ENCODE data around the gene AFF3.

Gene AFF3

GRCh38 chr2:99942561-99943347, 199.6 kb downstream of the AFF3 start:
- no peak overlapping the region for H3K27ac ChIP-seq (ENCODE audit: low read depth, low read length, poor library complexity, severe bottlenecking)
- TF ChIP-seq CTCF (IDR thresholded peaks at IDR 0.05; ENCODE audit: low read length) (no peak), EZH2 (IDR thresholded peaks at IDR 0.05; ENCODE audit: borderline replicate concordance, low read length) (no peak)
- no peaks in the 10 kb centered on the region for H3K27me3 ChIP-seq (ENCODE audit: insufficient read depth, low read length)
- no peak overlapping the region for H3K9ac ChIP-seq (ENCODE audit: low read length)
- peaks cover 6% of the 10 kb centered on the region for H3K4me1 ChIP-seq (ENCODE audit: insufficient read depth, low read length, severe bottlenecking)
- no peaks in the 10 kb centered on the region; the same call in 1 of the 2 replicates for H3F3A ChIP-seq (ENCODE audit: insufficient read depth, low read length)
- no peak overlapping the region for H2AFZ ChIP-seq (ENCODE audit: low read length)
- no peaks in the 10 kb centered on the region for H3K9me2 ChIP-seq (ENCODE audit: low read depth, low read length)
- H3K4me2 ChIP-seq (ENCODE audit: low read length), result no peak overlapping the region
- H4K20me1 ChIP-seq (ENCODE audit: insufficient read depth, low read length), result no peaks in the 10 kb centered on the region
- H3K79me2 ChIP-seq (ENCODE audit: insufficient read depth, low read length), result no peaks in the 10 kb centered on the region
- no peak overlapping the region for H3K4me3 ChIP-seq (ENCODE audit: low read depth, low read length, poor library complexity, severe bottlenecking)
- no peaks in the 10 kb centered on the region for H3K9me3 ChIP-seq (ENCODE audit: low read length)
- peaks cover 95% of the 10 kb centered on the region for H3K36me3 ChIP-seq (ENCODE audit: insufficient read depth, low read length)

GRCh38 chr2:99940963-99941362, 201.4 kb downstream of the AFF3 start:
- Histone ChIP-seq H3K27ac (ENCODE audit: low read depth, low read length, poor library complexity, severe bottlenecking) (no peak overlapping the region), H3K79me2 (ENCODE audit: insufficient read depth, low read length) (no peaks in the 10 kb centered on the region), H3F3A (ENCODE audit: insufficient read depth, low read length) (no peaks in the 10 kb centered on the region; the same call in 1 of the 2 replicates), H3K27me3 (ENCODE audit: insufficient read depth, low read length) (no peaks in the 10 kb centered on the region), H3K9ac (ENCODE audit: low read length) (no peak overlapping the region), H3K4me2 (ENCODE audit: low read length) (no peak overlapping the region), H3K36me3 (ENCODE audit: insufficient read depth, low read length) (peaks cover 98% of the 10 kb centered on the region), H3K4me3 (ENCODE audit: low read depth, low read length, poor library complexity, severe bottlenecking) (no peak overlapping the region), H2AFZ (ENCODE audit: low read length) (no peak overlapping the region), H3K9me2 (ENCODE audit: low read depth, low read length) (no peaks in the 10 kb centered on the region), H3K4me1 (ENCODE audit: insufficient read depth, low read length, severe bottlenecking) (peaks cover 24% of the 10 kb centered on the region), H4K20me1 (ENCODE audit: insufficient read depth, low read length) (no peaks in the 10 kb centered on the region), H3K9me3 (ENCODE audit: low read length) (no peaks in the 10 kb centered on the region)
- TF ChIP-seq CTCF (IDR thresholded peaks at IDR 0.05; ENCODE audit: low read length) (no peak), EZH2 (IDR thresholded peaks at IDR 0.05; ENCODE audit: borderline replicate concordance, low read length) (no peak)

- Histone ChIP-seq H3K79me2 (ENCODE audit: insufficient read depth, low read length) (no peaks in the 10 kb centered on the region), H3K27me3 (ENCODE audit: insufficient read depth, low read length) (no peaks in the 10 kb centered on the region), H3K9me2 (ENCODE audit: low read depth, low read length) (no peaks in the 10 kb centered on the region), H2AFZ (ENCODE audit: low read length) (no peak overlapping the region), H3K36me3 (ENCODE audit: insufficient read depth, low read length) (peaks cover 98% of the 10 kb centered on the region), H3K4me1 (ENCODE audit: insufficient read depth, low read length, severe bottlenecking) (peaks cover 31% of the 10 kb centered on the region), H3K27ac (ENCODE audit: low read depth, low read length, poor library complexity, severe bottlenecking) (no peak overlapping the region), H3K9me3 (ENCODE audit: low read length) (no peaks in the 10 kb centered on the region), H3K4me3 (ENCODE audit: low read depth, low read length, poor library complexity, severe bottlenecking) (no peak overlapping the region), H3K4me2 (ENCODE audit: low read length) (no peak overlapping the region), H3K9ac (ENCODE audit: low read length) (no peak overlapping the region), H4K20me1 (ENCODE audit: insufficient read depth, low read length) (no peaks in the 10 kb centered on the region), H3F3A (ENCODE audit: insufficient read depth, low read length) (no peaks in the 10 kb centered on the region)
- TF ChIP-seq EZH2 (IDR thresholded peaks at IDR 0.05; ENCODE audit: borderline replicate concordance, low read length), result no peak
- no peak for TF ChIP-seq CTCF (IDR thresholded peaks at IDR 0.05; ENCODE audit: low read length)
Observed at GRCh38 chr2:99939135-99939534, 203.3 kb downstream of the AFF3 start.

Measured in OCI-LY1 (cell line).